Omental fat pad (tissue), 4 donors: ENCODE results near the gene BTBD2. TPM values are rescaled to one million over a fixed set of nuclear protein-coding genes. Genes with fewer than 3 reads are reported as not detected.

ENCODE experiments used
- ATAC-seq: fragments of 150-250 bp; one replicate; pipeline ENCODE4 v1.9.1; 2016; ENCODE audit warnings: mild to moderate bottlenecking, moderate library complexity; ENCODE audit not compliant: low FRiP score
- DNase-seq: peaks from one replicate; pipeline ENCODE4 v3.0.0-alpha.2; 2019; ENCODE audit warnings: low spot score
- CTCF ChIP-seq, 3 donors: fragments of 450-650 bp; IDR thresholded peaks; one replicate each; pipeline ENCODE4 v1.5.1; 2016 to 2017; ENCODE audit warnings: antibody characterized with exemption in 3 of 3, mild to moderate bottlenecking in 3 of 3, moderate library complexity in 2 of 3
- total RNA-seq, 4 donors: library from RNA; depleted of rRNA; stranded (reverse); fragments of >200 nt; gene quantifications; one replicate each; pipeline ENCODE4 v1.1.0, GENCODE V29; 2016

BTBD2 gene
- total RNA-seq, 4 donors from 2014 or later = 37.1 to 58.3 (median 52.8) TPM

- ATAC-seq (no peak), DNase-seq (no peak)
- TF ChIP-seq CTCF (IDR thresholded peaks at IDR 0.05) = no peak
Observed at GRCh38 chr19:2056837-2057192, 41.3 kb upstream of the BTBD2 start.

- TF ChIP-seq CTCF (IDR thresholded peaks at IDR 0.05) = no peak
- ATAC-seq (no peak), DNase-seq (no peak)
Observed at GRCh38 chr19:2055931-2056836, 40.7 kb upstream of the BTBD2 start.

DNA sequence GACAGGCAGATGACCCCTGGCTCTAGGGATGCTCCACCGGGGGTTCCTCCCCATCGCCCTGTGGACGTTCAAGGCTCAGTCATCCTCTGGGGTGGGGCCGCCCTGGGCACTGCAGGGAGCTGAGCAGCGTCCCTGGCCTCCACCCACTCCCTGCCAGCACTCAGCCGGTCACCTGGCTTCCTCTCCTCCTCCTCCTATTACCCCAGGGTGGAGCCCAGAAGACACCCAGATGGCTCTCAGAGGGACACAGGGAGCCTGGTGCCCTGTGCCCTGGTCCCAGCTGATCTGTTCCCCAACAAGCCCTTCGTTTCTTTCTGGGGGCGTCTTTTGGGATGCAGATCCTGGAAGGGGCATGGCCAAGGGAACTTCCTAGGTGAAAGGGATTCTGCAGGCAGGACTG, 39.2 kb upstream of the BTBD2 start:
- ATAC-seq (no peak), DNase-seq (no peak)
- TF ChIP-seq CTCF (IDR thresholded peaks at IDR 0.05) = no peak

DNA sequence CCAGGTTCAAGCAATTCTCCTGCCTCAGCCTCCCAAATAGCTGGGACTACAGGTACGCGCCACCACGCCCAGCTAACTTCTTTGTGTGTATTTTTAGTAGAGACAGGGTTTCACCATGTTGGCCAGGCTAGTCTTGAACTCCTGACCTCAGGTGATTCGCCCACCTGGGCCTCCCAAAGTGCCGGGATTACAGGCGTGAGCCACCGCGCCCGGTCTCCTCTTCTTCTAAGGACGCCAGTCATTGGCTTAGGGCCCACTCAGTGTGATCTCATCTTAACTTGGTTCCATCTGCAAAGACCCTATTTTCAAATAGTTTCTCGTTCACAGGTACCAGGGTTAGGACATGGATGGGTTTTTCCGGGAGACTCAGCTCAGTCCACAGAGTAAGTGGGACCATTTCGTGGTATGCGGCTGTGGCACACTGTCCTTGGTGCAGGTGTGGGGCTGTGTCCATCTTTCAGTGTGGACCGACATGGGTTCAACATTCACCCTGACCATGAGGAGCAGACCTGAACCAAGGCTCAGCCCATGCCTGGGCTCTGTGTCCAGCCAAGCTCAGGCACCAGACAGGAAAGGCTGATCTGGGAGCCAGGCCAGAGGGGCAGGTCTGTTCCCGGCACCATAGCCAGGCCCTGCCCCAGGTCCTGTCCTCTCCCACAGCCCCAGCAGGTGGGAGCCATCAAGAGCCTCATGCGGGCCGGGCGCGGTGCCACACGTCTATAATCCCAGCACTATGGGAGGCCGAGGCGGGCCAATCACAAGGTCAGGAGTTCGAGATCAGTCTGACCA, 38.3 kb upstream of the BTBD2 start:
- no peak for TF ChIP-seq CTCF (IDR thresholded peaks at IDR 0.05)
- ATAC-seq (no peak), DNase-seq (no peak)

DNA sequence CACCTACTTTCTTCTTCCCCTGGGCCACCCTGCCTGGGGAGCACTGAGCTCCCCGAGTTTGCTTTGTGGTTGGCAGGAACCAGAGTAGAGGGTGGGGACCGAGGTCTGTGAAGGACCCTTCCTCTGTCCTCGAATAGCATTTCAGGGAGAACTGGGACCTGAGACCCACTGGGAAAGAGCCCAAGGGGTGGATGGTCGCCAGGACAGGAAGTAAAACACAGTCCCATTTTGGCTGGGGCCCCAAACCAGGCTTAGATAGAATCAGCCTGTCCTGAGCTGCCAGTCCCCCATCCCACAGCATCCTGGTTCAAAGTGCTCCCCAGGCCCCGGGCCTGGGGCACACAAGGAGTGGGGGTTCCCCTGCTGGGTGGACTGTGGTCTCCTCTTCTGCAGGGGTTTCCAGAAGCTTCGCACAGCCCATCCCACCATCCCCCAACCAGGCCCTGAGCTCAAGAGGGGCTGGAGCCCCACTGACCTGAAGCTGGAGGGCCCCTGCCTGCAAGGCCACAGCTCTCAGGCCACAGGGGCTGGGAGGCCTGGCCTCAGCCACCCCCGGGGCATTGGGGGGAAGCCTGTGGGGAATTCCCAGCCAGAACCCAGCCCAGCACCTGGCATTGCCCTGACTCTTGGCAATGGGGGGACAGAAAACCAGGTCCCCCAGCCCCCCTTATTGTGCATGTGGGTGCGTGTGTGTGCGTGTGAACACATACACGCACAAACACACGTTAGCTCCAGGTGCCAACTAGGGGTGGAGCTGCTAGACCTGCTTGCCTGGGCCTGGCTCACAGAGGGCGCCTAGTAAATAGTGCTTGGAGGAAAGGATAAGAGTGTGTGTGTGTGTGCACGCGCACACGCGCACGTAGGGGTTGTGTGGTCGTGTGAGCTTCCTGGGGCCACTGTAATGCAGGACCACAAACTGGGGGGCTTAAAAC, 36.5 kb upstream of the BTBD2 start:
- DNase-seq = no peak
- ATAC-seq = no peak
- no peak for TF ChIP-seq CTCF (IDR thresholded peaks at IDR 0.05)

- no peak for TF ChIP-seq CTCF (IDR thresholded peaks at IDR 0.05)
- peak; percentile 72 for ATAC-seq
- DNase-seq = peak; percentile 77
Observed at GRCh38 chr19:2050991-2051772, 35.7 kb upstream of the BTBD2 start, which contains the start of gene MKNK2. MKNK2 (minus strand) TSS chr19:2051244; CDS start chr19:2050851, 393 bp downstream.
